ENCODE measurements around the gene C10orf90.

GRCh38 chr10:126456632-126457031, 213.9 kb downstream of the C10orf90 start:
- TF ChIP-seq CTCF (conservative IDR thresholded peaks at IDR 0.05): no peak
- TF ChIP-seq EZH2 (IDR thresholded peaks at IDR 0.05; ENCODE audit: low read depth): no peak

All from PC-9 (cell line).